Dermis blood vessel endothelial cell (primary cell): Measurements from ENCODE around the gene C19orf44. TPM values are rescaled to one million over a fixed set of nuclear protein-coding genes. Genes with fewer than 3 reads are reported as not detected.
"Not testable (repeated sequence)": the region's sequence is repeated elsewhere in the genome, so short reads cannot be mapped to it uniquely, and the experiment has no call there.

Experiments used
- DNase-seq: peaks from one replicate; pipeline ENCODE4 v3.0.0; 2010
- total RNA-seq: library from RNA; depleted of rRNA; stranded (reverse); fragments of >200 nt; gene quantifications from 2 replicates; pipeline ENCODE4 v1.2.3, GENCODE V29; 2014

C19orf44 gene
- total RNA-seq, 1 donor from 2014 or later, result 3.1 TPM

DNA sequence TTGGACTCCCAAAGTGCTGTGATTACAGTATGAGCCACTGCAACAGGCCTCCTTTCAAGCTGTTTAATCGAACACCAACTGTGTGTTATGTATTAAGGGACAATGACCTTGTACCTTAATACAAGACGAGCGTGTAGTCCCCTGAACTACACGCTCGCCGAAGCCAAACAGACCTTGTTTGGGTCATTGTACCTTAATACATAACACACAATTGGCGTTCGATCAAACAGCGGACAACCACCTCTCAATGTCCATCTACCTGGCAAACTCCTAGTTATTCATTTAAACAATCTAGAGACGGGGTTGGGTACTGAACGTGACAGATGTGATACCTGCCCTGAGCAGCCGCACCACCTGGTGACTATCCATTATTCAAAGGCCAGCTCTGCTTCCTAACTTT, 44.8 kb downstream of the C19orf44 start:
- DNase-seq, result no peak

DNA sequence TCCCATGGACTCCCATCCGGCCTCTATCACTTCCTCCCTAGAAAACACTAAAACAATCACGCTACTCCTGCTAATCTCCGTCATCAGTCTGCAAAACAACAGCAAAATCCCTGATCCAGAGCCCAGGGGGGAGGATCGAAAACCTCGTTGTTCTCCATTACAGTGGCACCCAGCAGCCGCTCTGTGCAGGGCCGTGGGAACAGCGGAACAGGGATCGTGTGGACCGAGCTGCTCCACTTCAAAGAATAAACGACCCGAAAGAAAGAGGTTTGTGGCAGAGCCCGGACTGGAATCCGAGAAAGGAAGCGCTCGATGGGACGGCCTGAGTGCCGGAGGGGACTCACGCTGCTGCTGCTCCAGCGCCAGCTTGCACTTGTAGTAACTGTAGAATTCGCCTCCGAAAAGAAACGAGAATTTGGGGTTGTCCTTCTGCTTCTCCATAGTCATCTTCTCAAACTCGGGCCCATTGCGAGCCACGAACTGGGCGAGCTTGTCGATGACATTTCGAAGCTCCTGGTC, 45.4 kb downstream of the C19orf44 start:
- DNase-seq, result peak; percentile 55

DNA sequence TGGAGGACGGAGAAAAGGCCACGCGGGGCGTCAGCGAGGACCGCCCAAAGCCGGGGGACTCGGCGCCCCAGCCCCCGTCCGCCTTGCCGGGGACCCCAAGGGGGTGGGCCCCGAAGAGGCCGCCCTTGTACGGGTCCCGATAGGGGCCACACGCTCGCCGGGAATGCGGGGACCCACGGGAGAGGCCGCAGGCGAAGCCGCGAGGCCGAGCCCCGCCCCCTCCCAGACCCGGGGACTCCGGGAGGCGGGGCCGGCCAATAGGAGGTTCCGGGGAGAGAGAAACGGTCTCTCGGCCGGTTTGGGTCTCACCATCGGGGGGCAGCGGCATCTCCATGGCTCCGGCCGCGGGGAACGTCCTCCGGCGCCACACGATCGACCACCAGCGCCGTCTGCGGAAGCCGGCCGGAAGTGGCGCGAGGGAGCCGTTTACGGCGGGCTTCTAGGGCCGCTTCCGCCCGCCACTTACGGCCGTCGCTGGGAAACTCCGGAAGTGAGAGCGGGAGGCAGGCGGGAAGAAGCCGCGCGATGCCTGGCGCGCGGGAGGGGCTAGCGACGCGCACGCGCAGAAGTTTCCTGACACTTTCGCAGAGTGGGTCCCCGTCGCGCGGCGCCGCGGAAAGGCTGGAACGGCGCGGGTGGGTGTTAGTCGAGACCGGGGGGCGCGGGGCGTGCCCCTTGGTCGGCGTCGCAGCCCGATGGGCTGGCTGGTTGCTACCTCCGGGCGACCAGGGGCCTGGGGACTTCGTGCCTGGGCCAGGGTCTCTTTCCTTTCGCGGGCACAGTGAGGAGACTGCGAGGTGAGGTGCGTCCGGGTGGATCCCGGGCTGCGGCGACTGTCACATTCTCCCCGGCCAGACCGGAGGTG, 46.1 kb downstream of the C19orf44 start, which contains the start of gene CHERP:
Gene CHERP (minus strand): TSS at position 393 of the 865 bp plus-strand sequence. CDS start 59 bp downstream, at position 334.
- DNase-seq, result peak; percentile 96

DNA sequence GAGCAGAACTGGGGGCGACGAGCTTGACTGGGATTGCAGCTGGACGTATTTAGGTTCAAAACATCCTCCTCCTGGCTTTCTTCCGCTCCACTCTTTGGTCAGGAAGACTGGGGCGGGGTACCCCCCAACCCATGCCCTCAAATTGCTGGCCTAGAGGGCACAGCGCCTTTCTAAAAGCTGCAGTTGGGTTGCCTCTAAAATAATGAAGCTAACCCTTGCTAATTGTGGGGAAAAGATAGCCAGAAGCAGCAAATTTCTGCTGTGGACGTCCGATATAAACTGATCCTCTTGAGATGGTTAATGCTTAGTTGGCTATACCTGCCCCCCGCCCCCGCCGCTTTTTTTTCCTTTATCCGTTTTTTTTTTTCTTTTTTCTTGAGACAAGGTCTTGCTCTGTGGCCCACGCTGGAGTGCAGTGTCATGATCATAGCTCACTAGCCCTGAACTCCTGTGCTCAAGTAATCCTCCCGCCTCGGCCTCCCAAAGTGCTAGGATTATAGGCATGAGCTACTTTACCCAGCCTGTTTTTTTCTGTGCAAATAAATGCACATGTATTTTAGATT, 46.8 kb downstream of the C19orf44 start:
- peak; percentile 13 for DNase-seq

DNA sequence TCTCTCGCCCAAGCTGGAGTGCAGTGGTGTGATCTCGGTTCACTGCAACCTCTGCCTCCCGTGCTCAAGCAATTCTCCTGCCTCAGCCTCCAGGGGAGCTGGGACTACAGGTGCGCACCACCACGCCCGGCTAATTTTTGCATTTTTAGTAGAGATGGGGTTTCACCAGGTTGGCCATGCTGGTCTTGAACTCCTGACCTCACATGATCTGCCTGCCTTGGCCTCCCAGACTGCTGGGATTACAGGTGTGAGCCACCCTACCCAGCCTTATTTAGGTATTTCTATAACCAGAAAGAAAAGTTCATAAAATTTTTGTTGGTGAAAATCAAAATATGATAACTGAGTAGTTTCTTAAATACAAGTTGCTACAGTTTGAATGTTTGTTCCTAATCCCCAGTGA, 47.5 kb downstream of the C19orf44 start:
- DNase-seq, result not testable (repeated sequence)

DNA sequence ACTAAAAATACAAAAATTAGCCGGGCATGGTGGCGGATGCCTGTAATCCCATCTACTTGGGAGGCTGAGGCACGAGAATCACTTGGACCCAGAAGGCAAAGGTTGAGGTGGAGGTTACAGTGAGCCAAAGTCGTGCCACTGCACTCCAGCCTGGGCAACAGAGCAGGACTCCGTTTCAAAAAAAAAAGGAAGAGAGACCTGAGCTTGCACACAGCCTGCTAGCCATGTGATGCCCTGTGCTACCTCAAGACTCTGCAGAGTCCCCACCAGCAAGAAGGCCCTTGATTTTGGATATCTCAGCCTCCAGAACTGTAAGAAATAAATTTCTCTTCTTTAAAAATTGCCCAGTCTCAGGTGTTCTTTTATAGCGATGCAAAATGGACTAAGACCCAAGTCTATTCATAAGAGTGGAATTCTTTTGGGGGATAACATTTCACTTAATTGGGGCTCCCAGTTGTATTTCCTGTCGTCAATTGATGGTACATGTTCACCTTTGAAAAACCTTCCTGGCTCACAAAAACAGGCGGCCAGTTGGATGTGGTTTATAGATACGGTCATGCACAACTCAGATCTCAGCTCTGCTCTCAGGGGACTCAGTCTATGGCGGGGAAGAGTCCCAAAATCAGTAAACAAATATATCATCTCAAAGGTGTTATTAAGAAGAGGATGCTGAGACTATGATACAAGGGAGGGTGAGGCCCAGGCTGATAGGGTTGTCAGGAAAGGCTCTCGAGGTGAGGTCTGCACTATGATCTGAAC, 48.5 kb downstream of the C19orf44 start:
- DNase-seq, result no peak

DNA sequence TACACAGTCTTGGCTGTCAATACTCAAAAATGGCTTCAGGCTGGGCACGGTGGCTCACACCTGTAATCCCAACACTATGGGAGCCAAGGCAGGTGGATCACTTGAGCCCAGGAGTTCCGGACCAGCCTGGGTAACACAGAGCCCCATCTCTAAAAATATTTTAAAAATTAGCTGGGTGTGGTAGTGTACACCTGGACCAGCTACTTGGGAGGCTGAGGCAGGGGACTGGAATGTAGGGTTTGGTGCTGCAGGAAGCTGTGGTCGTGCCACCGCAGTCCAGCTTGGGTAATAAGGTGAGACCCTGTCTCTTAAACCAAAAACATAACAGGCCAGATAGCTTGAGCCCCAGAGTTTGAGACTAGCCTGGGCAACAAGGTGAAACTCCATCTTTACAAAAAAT, 52.8 kb downstream of the C19orf44 start:
- DNase-seq, result no peak

DNA sequence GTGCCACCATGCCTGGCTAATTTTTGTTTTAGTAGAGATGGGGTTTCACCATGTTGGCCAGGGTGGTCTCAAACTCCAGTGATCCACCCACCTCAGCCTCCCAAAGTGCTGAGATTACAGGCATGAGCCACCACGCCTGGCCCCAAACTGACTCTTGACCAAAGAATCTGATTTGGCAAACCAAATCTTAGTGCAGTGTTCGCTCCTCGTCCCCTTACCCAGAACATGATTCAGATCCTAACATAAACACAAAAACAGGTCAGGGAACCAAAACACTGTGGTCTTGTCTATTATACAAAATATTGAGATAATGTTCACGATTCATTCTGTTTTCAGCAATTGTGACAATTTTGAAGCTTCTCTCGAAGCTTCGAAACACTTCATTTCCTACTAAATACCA, 55.7 kb downstream of the C19orf44 start:
- not testable (repeated sequence) for DNase-seq

DNA sequence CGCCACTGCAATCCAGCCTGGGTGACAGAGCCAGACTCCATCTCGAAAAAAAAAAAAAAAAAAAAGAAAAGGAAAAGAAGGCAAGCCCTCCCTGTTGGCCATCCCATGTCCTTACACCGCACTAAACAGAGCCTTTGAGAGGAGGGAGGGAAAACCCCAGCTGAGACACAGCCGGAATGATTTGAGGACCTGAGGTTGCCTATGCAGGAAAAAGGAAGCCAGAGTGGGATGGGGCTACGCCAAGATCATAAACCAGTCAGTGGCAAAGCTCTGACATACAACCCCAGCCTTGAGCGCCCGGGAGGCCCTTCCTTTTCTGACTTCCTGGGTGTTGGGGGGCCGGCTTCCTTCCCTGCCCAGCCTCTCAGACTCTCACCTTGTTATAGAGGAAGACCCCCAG, 58.6 kb downstream of the C19orf44 start:
- DNase-seq, result no peak

DNA sequence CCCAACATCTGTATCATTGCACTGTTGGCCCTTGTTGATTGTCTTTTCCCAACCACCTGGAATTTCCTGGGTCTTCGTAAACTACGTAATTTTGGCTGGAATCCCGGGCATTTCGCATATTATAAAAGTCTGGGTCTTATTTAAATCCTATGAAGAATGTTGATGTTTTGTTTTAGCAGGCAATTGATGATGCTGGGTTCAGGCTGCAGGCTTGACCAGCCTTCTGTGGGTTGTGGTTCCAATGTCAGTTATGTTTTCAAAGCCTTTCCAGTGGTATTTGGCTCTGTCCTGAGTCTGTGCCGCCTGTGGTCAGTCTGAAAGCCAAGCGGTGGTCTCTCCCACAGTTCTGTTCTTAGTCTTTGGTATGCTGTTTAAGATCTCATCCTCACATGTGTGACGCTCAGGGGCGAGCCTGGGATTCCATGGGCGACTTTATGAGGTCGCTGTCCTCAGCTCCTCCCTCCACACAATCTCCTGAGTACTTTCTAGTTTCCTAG, 63.6 kb downstream of the C19orf44 start:
- peak; percentile 71 for DNase-seq

DNA sequence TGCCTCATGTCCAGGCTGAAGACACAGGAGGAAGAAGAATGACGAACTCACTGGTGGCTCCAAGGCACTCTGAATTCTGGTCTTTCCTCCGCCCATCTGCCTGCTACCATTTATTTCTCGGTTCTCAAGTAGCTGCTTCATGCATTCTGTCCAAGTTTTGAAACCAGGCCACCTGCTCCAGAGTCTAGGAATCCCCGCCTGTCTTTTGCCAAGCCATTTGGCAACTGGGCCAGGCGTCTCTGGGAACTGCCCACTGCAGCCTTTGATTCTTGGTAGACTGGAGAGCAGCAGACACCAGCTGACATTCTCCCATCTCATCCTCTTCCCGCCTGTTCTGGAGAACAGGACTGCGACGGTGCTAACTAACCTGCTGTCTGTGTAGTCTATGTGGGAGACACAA, 65.2 kb downstream of the C19orf44 start:
- DNase-seq, result no peak

DNA sequence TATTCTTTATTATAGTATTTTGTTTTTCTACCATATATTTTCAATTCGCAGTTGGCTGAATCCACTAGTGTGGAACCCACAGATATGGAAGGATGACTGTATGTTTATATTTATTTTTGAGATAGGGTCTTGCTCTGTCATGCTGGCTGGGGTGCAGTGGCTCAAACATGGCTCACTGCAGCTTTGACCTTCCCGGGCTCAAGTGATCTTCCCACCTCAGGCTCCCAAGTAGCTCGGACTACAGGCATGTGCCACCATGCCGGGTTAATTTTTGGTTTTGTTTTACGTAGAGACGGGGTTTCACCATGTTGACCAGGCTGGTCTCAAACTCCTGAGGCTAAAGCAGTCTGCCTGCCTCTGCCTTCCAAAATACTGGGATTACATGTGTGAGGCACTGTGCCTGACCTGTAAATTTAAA, 66.4 kb downstream of the C19orf44 start:
- DNase-seq, result no peak

DNA sequence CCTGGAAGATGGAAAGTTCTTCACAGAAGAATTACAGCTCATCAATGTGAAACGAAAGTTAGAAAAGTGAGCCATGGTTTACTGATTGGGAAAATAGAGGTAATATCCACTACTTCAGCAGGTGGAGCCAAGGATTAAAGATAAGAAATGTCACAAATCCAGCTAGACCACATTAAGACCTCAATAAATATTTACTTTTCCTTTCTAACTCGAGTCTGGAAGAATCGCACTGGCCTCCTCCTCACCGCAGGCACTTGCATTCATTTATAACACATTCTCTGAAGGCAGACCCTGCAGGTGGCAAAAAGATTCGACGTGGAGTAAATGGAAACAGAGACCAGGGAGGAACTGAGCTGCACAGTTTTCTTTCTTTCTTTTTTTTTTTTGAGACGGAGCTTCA, 68.6 kb downstream of the C19orf44 start:
- no peak for DNase-seq

DNA sequence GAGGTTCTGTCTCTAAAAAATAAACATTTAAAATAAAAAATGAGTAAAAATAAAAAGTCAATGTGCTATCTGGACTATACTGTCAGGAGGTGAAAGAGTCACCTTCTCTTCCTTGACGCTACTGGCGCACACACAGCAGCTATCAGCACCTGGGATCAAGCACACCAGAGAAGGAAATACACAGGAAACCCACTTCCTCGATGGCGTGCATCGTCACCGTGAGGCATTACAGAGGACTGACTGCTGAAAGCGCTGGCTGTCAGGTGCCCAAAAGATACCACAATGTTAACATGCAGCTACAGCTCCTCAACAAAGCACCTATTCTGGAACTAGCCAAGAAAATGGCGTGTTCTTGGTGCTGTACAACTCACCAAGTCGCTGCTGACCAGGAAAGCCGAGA, 70.0 kb downstream of the C19orf44 start:
- DNase-seq, result peak; percentile 92

DNA sequence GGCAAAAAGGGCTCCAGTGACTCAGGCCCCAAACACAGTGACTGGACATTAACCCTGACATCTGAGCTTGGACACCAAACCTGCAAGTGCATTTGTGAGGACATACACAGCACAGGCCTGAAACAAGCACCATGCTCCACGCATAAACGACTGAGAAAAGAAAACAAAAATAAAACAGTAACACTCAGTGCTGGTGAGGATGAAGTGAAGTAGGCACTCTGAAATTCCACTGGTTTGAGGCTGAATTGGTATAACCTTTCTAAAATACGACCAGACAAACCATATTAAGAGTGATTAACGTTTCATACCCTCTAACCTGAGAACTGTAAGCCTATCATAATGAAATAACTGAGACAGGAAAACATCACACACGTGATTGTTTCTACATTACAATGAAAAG, 70.5 kb downstream of the C19orf44 start:
- DNase-seq, result no peak

DNA sequence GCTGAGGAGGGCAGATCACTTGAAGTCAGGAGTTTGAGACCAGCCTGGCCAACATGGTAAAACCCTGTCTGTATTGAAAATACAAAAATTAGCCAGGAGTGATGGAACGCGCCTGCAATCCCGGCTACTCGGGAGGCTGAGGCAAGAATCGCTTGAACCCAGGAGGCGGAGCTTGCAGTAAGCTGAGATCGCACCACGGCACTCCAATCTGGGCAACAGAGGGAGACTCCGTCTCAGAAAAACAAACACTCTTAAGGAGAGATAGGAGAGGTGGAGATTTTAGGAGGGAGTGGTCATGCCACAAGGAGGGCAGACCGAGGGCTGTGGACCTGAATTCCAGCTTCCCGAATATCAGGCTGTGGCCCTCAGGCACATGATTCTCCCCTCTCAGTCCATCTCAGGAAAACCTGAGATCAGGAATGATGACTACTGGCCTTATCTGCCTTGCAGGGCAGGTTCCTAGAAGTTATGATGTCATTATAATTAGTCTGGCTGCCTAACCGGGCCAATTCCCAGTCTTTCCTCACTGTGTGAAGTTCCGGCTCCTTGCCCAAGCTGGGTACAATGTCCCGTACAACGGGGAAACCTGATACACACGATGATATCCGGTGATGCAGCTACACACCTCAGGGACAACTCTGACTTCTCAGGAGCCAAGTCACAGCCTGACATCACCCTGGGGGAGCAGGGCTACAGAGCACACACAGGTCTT, 73.6 kb downstream of the C19orf44 start:
- DNase-seq, result no peak

Other genes with a start within 250 kb of the C19orf44 start
- gene KLF2, start 171.6 kb upstream of the C19orf44 start, total RNA-seq, result 4.4 and 5.1 TPM in 2 replicates
- gene EPS15L1, start 24.4 kb upstream of the C19orf44 start, total RNA-seq, result 8.7 and 11.8 TPM in 2 replicates
- gene CALR3, start 227 bp upstream of the C19orf44 start, total RNA-seq, result not detected in 2 replicates
- 2.7 and 10.3 TPM in 2 replicates for gene CHERP, start 46.0 kb downstream of the C19orf44 start, total RNA-seq
- gene SLC35E1, start 76.0 kb downstream of the C19orf44 start, total RNA-seq, result 24.5 and 34.1 TPM in 2 replicates
- 5.3 and 5.4 TPM in 2 replicates for gene MED26, start 131.8 kb downstream of the C19orf44 start, total RNA-seq
- 58.0 and 108 TPM in 2 replicates for gene SMIM7, start 163.8 kb downstream of the C19orf44 start, total RNA-seq
- 2.0 and 2.7 TPM in 2 replicates for gene TMEM38A, start 164.7 kb downstream of the C19orf44 start, total RNA-seq
- gene NWD1, start 223.5 kb downstream of the C19orf44 start, total RNA-seq, result under 0.01 TPM in 1 of 2 replicates, not detected in the other